Endothelial cell of umbilical vein (primary cell): ENCODE data around the gene SORT1. TPM values are rescaled to one million over a fixed set of nuclear protein-coding genes. Genes with fewer than 3 reads are reported as not detected.

Experiments used
- BruUV-seq: library from RNA; stranded (reverse); fragments of 400-500 nt; replicated peaks from 2 replicates; lab custom pipeline; 2021; lab: Mats Ljungman, UMichigan
- CTCF ChIA-PET: fragments of 300-600, 350-600 bp; sonication (Branson Sonifier 250); formaldehyde crosslinking; loops from one replicate; lab custom pipeline; 2021; ENCODE audit warnings: antibody characterized with exemption, inconsistent platforms; lab: Charles Lee
- POLR2A ChIA-PET: fragments of 300-600, 350-600 bp; sonication (Branson Sonifier 250); formaldehyde crosslinking; loops from one replicate; lab custom pipeline; 2021; ENCODE audit warnings: antibody characterized with exemption, inconsistent platforms; lab: Charles Lee
- DNase-seq: peaks from one replicate; pipeline ENCODE4 v3.0.0-alpha.2; 2011; ENCODE audit warnings: low read depth, low spot score
- FAIRE-seq: peaks from 2 replicates; lab custom pipeline; 2011; peaks lifted over from hg19 to GRCh38; lab: Jason Lieb, UNC
- H2AFZ ChIP-seq: 2 replicates; pipeline ENCODE4 v1.6.0; 2012; ENCODE audit warnings: low read depth, low read length, control low read depth, inconsistent platforms
- H3K27ac ChIP-seq: 2 replicates; pipeline ENCODE4 v1.5.1; 2011; ENCODE audit warnings: low read depth, mild to moderate bottlenecking, control low read depth, low read length, moderate library complexity; ENCODE audit not compliant: insufficient read depth
- H3K27me3 ChIP-seq, 2 experiments: 2 replicates each; pipeline versions ENCODE4 v1.6.0 to v1.6.1; 2011; ENCODE audit warnings: low read length in 2 of 2, mixed read lengths in 1 of 2; ENCODE audit not compliant: control insufficient read depth in 2 of 2, insufficient read depth in 2 of 2
- H3K36me3 ChIP-seq, 2 experiments: 2 replicates in 1 of 2; 3 replicates in 1 of 2; pipeline ENCODE4 v1.5.1; 2011; ENCODE audit warnings: low read length in 2 of 2, mild to moderate bottlenecking in 1 of 2, moderate library complexity in 1 of 2; ENCODE audit not compliant: control insufficient read depth in 2 of 2, insufficient read depth in 2 of 2; ENCODE audit errors: extremely low read depth in 1 of 2
- H3K4me1 ChIP-seq: 3 replicates; pipeline ENCODE4 v1.5.1; 2011; ENCODE audit warnings: mild to moderate bottlenecking, low read length; ENCODE audit not compliant: control insufficient read depth, insufficient read depth; ENCODE audit errors: extremely low read depth
- H3K4me2 ChIP-seq: 2 replicates; pipeline ENCODE4 v1.6.1; 2011; ENCODE audit warnings: low read length, control low read depth, mixed read lengths; ENCODE audit not compliant: insufficient read depth
- H3K4me3 ChIP-seq, 3 experiments: fragments of 200-600 bp in 1 of 3; sonication (generic), shearing (Covaris generic) in 1 of 3; replicated peaks in 1 of 3; 2 replicates each; pipeline ENCODE4 v1.5.1; 2011 to 2016; ENCODE audit warnings: control low read depth in 3 of 3, low read length in 3 of 3, mild to moderate bottlenecking in 2 of 3, inconsistent platforms in 1 of 3, low read depth in 1 of 3, moderate library complexity in 1 of 3; ENCODE audit not compliant: insufficient read depth in 1 of 3
- H3K79me2 ChIP-seq: 2 replicates; pipeline ENCODE4 v1.6.0; 2012; ENCODE audit warnings: low read length, inconsistent platforms; ENCODE audit not compliant: control insufficient read depth, insufficient read depth
- H3K9ac ChIP-seq: replicated peaks from 2 replicates; pipeline ENCODE3; 2011; ENCODE audit warnings: low read length, control low read depth; ENCODE audit not compliant: insufficient read depth; ENCODE audit errors: extremely low read depth
- H3K9me1 ChIP-seq: replicated peaks from 3 replicates; pipeline ENCODE4 v1.6.0; 2011; ENCODE audit warnings: mild to moderate bottlenecking, low read length; ENCODE audit not compliant: control insufficient read depth, insufficient read depth; ENCODE audit errors: extremely low read depth
- H3K9me3 ChIP-seq: replicated peaks from 2 replicates; pipeline ENCODE4 v1.5.1; 2012; ENCODE audit warnings: low read length, inconsistent platforms; ENCODE audit not compliant: control insufficient read depth, insufficient read depth
- H4K20me1 ChIP-seq: replicated peaks from 2 replicates; pipeline ENCODE3; 2011; ENCODE audit warnings: mild to moderate bottlenecking, low read length; ENCODE audit not compliant: control insufficient read depth, insufficient read depth; ENCODE audit errors: extremely low read depth
- EZH2 ChIP-seq: IDR thresholded peaks from 2 replicates; pipeline ENCODE4 v1.6.1; 2012; ENCODE audit warnings: borderline replicate concordance, low read depth, mild to moderate bottlenecking, moderate library complexity, low read length, inconsistent platforms; ENCODE audit not compliant: severe bottlenecking
- FOS ChIP-seq: IDR thresholded peaks from 2 replicates; pipeline ENCODE4 v1.6.1; 2011; ENCODE audit warnings: mild to moderate bottlenecking, low read length, moderate library complexity, borderline replicate concordance; ENCODE audit not compliant: insufficient read depth
- GATA2 ChIP-seq: IDR thresholded peaks from 2 replicates; pipeline ENCODE4 v1.7.0; 2011; ENCODE audit warnings: low read depth, mild to moderate bottlenecking, moderate library complexity, mixed read lengths, low read length; ENCODE audit not compliant: insufficient read length, insufficient read depth
- JUN ChIP-seq: IDR thresholded peaks from 2 replicates; pipeline ENCODE4 v1.6.1; 2011; ENCODE audit warnings: borderline replicate concordance, low read depth; ENCODE audit not compliant: insufficient read length, insufficient read depth
- MYC ChIP-seq: IDR thresholded peaks from one replicate; pipeline ENCODE4 v1.6.1; 2011; ENCODE audit warnings: mild to moderate bottlenecking, low read depth, low read length
- POLR2A ChIP-seq: IDR thresholded peaks from 2 replicates; pipeline ENCODE4 v1.6.1; 2012; ENCODE audit warnings: low read depth, mild to moderate bottlenecking, control low read depth, low read length
- POLR2AphosphoS5 ChIP-seq: IDR thresholded peaks from 2 replicates; pipeline ENCODE4 v1.6.1; 2012; ENCODE audit warnings: low read depth, mild to moderate bottlenecking, control low read depth, low read length, moderate library complexity; ENCODE audit not compliant: insufficient read depth
- dilution Hi-C: fragments of 300-500 bp; cut with MboI; formaldehyde crosslinking; loops from one replicate; pipeline ENCODE4 v1.15.0; 2019; ENCODE audit warnings: low sequenced_read_pairs; ENCODE audit not compliant: extremely low pct_ligation_motif_present
- intact Hi-C: fragments of 100-400 bp; cut with micrococcal nuclease; formaldehyde crosslinking; loops from one replicate; pipeline ENCODE4 v1.10.0; 2022
- polyA plus RNA-seq, 4 experiments: library from polyadenylated mRNA; depleted of rRNA in 3 of 4; stranded (reverse) in 3 of 4; unstranded in 1 of 4; fragments of >200 nt; gene quantifications; 2 replicates each; pipeline versions ENCODE4 v1.2.1 to v1.2.3, GENCODE V29; 2011 to 2012; ENCODE audit warnings: missing spikeins in 1 of 4
- total RNA-seq: library from RNA; stranded (reverse); gene quantifications from 2 replicates; pipeline ENCODE4 v1.2.3, GENCODE V29; 2021
- TF ChIP-seq, protein P1 (sequence below), 2 donors: IDR thresholded peaks; 1 replicate in 1 of 2; 2 replicates in 1 of 2; pipeline ENCODE4 v1.5.1; 2011; ENCODE audit warnings: low read length in 2 of 2, mild to moderate bottlenecking in 2 of 2, moderate library complexity in 2 of 2, control low read depth in 1 of 2, inconsistent platforms in 1 of 2, low read depth in 1 of 2; ENCODE audit not compliant: insufficient read depth in 1 of 2; ENCODE audit errors: extremely low read depth in 1 of 2
- TF ChIP-seq, protein P2 (sequence below): IDR thresholded peaks from 2 replicates; pipeline ENCODE4 v1.6.1; 2011; ENCODE audit not compliant: insufficient read depth, insufficient read length

The SORT1 gene
- total and polyA plus RNA-seq, 2 donors (not counting 3 experiments of a cell fraction or from before 2014, with no cell fraction given) = 6.8 to 17.8 TPM

DNA sequence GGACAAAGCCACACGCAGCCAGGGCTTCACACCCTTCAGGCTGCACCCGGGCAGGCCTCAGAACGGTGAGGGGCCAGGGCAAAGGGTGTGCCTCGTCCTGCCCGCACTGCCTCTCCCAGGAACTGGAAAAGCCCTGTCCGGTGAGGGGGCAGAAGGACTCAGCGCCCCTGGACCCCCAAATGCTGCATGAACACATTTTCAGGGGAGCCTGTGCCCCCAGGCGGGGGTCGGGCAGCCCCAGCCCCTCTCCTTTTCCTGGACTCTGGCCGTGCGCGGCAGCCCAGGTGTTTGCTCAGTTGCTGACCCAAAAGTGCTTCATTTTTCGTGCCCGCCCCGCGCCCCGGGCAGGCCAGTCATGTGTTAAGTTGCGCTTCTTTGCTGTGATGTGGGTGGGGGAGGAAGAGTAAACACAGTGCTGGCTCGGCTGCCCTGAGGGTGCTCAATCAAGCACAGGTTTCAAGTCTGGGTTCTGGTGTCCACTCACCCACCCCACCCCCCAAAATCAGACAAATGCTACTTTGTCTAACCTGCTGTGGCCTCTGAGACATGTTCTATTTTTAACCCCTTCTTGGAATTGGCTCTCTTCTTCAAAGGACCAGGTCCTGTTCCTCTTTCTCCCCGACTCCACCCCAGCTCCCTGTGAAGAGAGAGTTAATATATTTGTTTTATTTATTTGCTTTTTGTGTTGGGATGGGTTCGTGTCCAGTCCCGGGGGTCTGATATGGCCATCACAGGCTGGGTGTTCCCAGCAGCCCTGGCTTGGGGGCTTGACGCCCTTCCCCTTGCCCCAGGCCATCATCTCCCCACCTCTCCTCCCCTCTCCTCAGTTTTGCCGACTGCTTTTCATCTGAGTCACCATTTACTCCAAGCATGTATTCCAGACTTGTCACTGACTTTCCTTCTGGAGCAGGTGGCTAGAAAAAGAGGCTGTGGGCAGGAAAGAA is 122.9 kb downstream of the SORT1 start:
- intact Hi-C loops = loop anchor here (10.0 kb wide), 1 partner anchor 210 kb away; the partner anchor contains the start of gene ATXN7L2
- Histone ChIP-seq H3K27me3 (no peaks in the 10 kb centered on the region), H3K36me3 (no peaks in the 10 kb centered on the region), H3K9me3 (no peaks in the 10 kb centered on the region), H3K79me2 (no peaks in the 10 kb centered on the region), H2AFZ (no peak overlapping the region), H3K9me1 (no peaks in the 10 kb centered on the region), H4K20me1 (no peaks in the 10 kb centered on the region), H3K4me2 (no peak overlapping the region), H3K4me3 (no peak overlapping the region), H3K9ac (no peak overlapping the region), H3K27ac (no peak overlapping the region), H3K4me1 (no peaks in the 10 kb centered on the region)
- ChIA-PET POLR2A (no interaction called here), CTCF (interaction anchor here (4.8 kb wide), 1 partner anchor 125 kb away, joined by 282 read pairs; the partner anchor contains the start of gene SORT1)
- TF ChIP-seq FOS (no peak), POLR2AphosphoS5 (no peak), MYC (no peak), EZH2 (no peak), POLR2A (no peak), JUN (no peak), GATA2 (no peak)
- TF ChIP-seq, protein P1, sequence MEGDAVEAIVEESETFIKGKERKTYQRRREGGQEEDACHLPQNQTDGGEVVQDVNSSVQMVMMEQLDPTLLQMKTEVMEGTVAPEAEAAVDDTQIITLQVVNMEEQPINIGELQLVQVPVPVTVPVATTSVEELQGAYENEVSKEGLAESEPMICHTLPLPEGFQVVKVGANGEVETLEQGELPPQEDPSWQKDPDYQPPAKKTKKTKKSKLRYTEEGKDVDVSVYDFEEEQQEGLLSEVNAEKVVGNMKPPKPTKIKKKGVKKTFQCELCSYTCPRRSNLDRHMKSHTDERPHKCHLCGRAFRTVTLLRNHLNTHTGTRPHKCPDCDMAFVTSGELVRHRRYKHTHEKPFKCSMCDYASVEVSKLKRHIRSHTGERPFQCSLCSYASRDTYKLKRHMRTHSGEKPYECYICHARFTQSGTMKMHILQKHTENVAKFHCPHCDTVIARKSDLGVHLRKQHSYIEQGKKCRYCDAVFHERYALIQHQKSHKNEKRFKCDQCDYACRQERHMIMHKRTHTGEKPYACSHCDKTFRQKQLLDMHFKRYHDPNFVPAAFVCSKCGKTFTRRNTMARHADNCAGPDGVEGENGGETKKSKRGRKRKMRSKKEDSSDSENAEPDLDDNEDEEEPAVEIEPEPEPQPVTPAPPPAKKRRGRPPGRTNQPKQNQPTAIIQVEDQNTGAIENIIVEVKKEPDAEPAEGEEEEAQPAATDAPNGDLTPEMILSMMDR (IDR thresholded peaks at IDR 0.05; ENCODE audit: extremely low read depth in 1 of 2, insufficient read depth in 1 of 2, low read depth in 1 of 2, low read length in 2 of 2) = no peak
- TF ChIP-seq, protein P2, sequence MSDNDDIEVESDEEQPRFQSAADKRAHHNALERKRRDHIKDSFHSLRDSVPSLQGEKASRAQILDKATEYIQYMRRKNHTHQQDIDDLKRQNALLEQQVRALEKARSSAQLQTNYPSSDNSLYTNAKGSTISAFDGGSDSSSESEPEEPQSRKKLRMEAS = no peak
- DNase-seq (no peak), FAIRE-seq (no peak)
- dilution Hi-C loops = no loop called here
- BruUV-seq = no TSS peak
